HG02870 (cell line): ENCODE data around the gene SAMD4B.
"Not testable (repeated sequence)": the region's sequence is repeated elsewhere in the genome, so short reads cannot be mapped to it uniquely, and the experiment has no call there.

Experiments
- ATAC-seq: cut with Tn5 transposase; IDR thresholded peaks from one replicate; pipeline ENCODE4 v1.9.1; 2021; ENCODE audit warnings: mild to moderate bottlenecking, moderate library complexity; ENCODE audit not compliant: unreplicated experiment

SAMD4B gene

DNA sequence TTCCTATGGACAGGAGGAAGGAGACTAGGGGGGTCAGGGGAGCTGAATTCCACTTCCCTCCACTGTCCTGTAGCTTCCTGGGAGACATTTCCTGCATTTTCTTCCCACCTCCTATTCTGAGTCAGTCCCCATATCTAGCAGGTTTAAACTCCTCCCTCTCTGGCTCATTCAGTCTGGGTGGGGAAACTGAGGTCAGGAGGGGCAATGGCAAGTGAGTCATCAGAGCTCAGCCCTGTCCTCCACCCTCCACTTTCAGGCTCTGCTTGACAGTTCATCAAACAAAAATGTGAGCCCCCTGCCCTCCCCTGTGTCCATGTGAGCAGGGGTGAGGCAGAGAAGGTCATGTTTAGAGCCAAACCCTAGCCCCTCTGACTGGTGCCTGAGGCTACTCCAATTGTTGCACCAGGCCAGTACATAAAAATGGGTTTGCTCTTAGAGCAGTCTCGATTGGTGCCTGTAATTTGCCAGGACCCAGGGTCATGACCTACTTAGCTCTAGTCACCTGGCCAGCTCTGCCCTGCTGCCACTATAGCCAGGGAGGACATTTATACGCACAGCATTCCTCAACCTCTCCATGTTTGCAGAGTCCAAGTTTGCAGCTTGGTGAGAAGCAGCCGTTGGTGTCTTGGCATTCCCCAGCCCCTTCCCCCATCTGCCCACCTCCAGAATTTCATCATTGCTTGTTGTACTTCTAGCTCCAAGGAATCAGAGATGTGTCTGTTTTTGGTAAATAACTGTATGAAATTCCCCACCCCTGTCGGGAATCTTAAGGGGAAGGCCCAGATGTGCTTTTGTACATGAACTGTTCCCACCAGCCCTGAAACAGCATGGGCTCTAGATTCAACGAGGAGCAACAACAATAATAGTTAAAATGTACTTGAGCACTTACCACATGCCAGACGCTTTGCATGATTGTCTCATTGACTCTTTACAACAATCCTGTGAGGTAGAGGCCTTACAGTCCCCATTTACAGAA is 20.7 kb downstream of the SAMD4B start:
- ATAC-seq = no peak

DNA sequence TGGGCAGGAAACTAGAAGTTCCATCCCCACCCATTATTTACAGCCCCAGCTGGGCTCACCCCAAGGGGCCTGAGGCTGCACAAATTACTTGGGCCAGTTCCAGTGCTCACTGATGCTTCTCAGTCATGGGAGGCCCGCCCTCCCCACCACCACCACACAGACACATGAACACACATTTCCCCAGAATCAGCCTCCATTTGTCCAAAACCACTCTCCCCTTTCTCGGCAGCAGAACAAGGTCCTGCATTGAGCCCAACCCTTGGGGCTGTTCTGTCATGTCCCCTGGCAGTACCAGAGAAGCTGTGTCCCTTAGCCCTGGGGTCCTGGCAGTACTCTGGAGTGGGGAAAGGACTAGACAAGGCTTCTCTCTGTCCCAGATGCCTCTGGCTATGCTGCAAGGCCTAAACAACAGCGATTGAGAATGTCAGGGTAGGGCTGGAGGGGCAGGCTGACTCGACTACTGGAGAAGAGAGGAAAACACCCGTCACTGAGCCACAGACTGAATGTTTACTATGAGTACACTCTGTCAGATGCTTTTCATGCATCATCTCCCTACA is 21.8 kb downstream of the SAMD4B start:
- no peak for ATAC-seq

- no peak for ATAC-seq
Observed at GRCh38 chr19:39365531-39365930, 23.3 kb downstream of the SAMD4B start.

DNA sequence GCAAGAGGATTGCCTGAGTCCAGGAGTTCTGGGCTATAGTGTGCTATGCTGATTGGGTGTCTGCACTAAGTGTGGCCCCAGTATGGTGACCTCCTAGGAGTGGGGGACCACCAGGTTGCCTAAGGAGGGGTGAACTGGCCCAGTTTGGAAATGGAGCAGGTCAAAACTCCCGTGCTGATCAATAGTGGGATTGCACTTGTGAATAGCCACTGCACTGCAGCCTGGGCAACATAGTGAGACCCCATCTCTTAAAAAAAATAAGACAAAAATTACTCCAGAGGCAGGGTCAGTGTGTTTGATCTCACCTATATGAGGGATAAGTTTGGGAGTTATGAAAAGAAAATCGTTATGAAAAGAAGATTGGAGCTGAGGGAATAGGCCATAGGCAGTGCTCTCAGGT is 27.0 kb downstream of the SAMD4B start:
- no peak for ATAC-seq

DNA sequence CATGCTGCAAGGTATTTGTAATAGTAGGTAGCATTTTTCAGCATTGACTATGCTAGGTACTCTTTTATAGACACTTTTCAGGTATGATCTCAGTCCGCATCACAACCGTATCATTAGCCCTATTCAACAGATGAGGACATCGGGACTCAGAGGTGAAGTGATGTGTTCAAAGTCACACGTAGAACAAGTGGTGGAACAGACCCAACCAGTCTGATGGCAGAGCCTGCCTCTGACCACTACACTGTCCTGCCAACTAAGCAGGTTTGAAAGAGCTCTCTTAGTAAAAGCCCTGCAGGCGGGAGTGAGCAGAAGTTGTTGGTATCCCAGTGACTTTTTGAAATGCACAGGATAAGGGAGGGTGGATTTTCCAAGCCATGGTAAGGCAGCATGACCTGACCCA is 28.5 kb downstream of the SAMD4B start:
- no peak for ATAC-seq

DNA sequence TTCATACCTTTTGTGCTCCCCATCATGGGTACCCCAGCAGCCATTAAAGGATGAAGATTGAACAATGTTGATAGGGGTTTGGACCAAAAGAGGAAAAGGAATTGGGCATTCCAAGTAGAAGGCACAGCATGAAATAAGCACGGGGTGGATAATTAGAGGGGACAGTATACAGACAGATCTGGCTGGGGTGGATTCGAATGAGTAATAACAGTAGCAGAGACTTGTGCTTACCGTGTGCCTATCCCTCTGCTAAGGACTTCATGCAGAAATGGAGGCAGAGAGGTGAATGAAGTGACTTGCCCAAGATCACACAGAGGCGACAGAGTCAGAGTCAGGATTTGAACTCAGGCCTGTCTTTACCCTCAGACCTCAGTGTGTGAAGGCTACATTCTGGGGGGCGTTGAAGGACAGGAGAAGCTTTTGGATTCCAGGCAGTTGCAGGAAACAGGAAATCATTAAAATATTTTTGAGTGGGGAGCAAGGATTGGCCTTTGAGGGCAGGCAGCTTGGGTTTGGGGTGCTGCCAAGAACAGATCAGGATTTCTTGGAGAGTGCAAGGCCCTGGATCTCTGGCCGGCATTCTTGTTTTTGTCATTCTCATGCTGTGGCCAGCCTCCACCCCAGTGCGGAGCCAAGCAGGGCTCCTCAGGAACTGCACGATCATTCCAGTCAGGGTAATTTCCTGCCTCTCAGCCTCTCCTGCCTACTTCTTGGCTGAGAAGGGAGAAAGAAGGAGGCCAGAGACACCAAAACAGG is 30.0 kb downstream of the SAMD4B start:
- no peak for ATAC-seq

DNA sequence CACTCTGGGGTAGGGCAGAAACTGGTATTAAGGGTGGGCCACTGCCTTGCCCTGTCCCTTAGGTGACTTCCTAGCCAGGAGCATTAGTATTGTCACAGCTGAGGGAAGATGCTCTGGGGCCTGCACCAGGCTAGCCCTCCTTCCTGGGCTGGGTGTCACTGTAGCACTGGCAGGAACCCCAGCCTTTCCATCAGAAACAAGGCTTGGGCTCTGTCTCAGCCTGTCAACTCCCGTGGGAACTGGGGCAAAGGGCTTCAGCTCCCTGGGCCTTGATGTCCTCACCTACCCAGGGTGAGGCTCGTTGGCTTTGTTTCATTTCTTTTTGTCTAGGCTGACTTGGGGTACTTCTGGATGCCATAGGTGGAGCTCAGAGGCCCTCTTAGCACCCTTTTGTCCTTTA is 30.7 kb downstream of the SAMD4B start:
- ATAC-seq = no peak

GRCh38 chr19:39375929-39376328 is 33.7 kb downstream of the SAMD4B start:
- no peak for ATAC-seq

DNA sequence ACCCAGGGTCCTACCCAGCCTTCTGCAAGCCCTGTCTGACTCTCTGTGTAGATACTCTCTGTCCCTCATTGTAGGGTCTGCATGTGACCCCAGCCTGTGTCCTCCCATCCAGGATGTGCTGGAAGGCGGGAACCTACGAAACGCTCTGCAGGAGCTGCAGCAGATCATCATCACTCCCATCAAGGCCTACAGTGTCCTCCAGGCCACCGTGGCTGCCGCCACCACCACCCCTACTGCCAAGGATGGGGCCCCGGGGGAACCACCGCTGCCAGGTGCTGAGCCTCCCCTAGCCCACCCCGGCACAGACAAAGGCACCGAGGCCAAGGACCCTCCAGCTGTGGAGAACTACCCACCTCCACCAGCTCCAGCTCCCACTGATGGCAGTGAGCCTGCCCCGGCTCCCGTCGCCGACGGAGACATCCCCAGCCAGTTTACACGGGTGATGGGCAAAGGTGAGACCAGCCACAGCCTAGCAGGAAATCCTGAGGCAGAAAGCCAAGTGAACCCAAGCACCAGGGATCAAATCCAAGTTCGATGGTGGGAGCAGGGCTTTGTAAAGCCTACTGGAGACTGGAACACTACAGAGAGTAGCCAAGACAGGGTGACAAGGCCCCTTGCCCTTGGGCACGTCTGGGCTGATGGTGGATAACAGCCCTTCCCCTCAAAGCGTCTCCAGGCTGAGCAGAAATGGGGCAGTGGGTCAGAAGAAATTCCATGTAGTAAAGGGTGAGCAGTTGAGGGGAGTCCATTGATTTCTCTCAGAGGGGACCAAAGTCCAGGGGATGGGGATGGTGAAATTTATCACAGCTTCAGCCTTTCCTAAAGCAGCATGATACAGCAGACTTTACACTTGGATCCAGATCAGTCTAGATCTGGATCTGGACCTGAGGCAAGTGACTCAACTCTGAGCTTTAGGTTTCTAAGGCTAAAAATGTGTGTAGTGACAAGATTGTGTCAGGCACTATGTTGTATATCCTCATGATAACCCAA is 35.4 kb downstream of the SAMD4B start:
- no peak for ATAC-seq

DNA sequence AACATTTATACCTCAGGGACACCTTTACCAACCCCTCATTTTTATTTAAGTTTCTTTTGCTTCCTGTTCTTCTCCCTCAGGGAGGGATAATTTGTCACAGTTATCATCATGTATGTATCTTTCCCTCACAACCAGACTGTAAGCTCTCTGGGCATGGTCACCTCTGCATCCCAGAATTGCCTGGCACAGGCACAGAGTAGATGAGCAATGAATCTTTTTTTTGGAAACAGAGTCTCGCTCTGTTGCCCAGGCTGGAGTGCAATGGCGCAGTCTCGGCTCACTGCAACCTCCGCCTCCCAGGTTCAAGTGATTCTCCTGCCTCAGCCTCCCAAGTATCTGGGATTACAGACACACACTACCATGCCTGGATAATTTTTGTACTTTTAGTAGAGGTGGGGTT is 37.1 kb downstream of the SAMD4B start:
- ATAC-seq = not testable (repeated sequence)

DNA sequence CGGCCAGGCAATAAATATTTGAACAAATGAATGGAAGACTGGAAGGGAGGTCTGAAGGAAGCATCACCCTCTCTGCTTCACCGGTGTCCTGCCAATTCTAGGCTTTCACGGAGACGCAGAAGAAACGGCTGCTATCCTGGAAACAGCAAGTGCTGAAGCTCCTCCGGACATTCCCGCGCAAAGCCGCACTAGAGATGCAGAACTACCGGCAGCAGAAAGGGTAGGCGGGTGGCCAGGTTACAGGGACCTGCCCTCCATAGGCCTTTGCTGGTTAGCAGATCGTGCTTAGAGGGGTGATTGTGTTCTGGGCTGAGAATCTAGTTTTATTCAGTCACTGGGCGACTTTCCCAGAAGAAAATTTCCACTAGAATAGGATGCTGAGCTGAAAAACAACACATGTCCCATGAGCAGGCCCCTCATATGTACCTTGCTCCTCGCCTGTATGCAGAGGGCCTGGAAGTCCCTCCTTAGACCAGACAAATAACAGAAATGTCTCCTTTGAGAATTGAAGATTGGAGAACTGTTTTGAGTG is 37.7 kb downstream of the SAMD4B start:
- ATAC-seq = no peak

DNA sequence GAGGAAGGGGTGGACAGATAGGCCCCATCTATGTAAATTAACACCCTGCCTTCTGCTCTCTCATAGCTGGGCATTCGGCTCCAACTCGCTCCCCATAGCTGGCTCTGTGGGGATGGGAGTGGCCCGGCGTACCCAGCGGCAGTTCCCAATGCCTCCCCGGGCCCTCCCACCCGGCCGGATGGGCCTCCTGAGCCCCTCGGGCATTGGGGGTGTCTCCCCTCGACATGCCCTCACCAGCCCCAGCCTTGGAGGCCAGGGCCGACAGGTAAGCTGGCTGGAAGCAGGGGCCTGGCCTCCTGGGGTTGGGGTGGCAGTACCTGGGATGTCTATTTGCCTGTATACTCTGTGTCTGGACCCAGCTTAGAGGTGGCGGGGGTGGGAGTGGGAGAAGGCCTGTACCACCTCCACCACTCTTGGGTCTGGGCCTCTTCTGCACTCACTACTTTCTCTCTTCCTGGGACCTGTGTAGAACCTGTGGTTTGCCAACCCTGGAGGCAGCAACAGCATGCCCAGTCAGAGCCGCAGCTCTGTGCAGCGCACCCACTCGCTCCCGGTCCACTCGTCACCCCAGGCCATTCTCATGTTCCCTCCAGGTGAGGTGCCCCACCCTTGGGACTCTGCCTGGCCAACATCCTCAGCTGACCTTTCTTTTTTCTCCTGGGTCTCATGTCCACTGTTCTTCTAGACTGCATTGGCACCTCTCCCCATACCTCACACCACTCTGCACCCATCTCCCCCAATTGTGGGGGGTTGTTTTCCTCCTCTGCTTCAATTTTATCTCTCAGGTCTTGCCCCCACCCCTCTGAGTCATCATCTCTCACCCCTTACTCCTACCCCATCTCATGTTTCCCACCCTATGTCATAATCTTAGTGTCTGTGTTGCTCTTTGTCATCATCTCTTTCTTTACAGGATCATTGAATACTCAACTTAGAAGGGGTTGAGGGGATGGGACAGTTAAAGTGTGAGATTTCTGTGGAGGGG is 38.6 kb downstream of the SAMD4B start:
- no peak for ATAC-seq

GRCh38 chr19:39381910-39382611 is 39.8 kb downstream of the SAMD4B start:
- no peak for ATAC-seq

DNA sequence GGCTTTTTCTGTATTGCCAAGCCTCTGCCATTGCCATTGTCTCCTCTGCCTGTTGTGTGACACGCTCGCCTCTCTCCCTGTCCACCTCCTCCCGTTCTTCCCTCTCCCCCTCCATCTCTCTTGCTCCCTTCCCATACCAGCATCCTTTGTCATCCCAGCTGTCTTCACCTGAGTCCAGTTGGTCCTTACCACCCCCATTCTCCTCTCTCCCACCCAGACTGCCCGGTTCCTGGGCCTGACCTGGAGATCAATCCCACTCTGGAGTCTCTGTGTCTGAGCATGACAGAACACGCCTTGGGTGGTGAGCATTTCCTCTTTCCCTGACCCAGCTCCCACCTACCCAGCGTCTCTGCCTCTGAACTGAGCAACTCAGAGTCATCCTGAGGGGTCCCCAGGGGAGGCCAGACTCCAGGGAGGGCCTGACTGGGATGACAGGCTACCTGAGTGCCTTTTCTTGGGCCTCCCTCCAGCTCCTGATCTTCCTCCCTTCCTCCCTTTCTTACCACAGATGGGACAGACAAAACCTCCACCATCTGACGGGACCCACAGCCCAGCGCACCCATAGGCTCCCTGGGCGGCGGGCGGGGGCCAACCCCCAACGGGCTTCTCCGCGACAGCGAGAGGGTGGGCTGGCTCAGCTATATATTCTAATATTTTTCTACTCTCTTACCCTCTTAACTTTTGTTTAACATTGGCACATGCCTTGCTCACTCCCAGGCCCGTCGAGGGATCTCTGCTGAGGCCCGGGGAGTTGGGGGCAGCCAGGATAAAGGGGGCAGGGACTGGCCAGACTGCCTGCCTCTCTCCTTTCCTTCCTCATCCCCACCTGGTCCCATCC is 41.0 kb downstream of the SAMD4B start:
- ATAC-seq = no peak

GRCh38 chr19:39384839-39385568 is 42.8 kb downstream of the SAMD4B start:
- ATAC-seq = no peak

DNA sequence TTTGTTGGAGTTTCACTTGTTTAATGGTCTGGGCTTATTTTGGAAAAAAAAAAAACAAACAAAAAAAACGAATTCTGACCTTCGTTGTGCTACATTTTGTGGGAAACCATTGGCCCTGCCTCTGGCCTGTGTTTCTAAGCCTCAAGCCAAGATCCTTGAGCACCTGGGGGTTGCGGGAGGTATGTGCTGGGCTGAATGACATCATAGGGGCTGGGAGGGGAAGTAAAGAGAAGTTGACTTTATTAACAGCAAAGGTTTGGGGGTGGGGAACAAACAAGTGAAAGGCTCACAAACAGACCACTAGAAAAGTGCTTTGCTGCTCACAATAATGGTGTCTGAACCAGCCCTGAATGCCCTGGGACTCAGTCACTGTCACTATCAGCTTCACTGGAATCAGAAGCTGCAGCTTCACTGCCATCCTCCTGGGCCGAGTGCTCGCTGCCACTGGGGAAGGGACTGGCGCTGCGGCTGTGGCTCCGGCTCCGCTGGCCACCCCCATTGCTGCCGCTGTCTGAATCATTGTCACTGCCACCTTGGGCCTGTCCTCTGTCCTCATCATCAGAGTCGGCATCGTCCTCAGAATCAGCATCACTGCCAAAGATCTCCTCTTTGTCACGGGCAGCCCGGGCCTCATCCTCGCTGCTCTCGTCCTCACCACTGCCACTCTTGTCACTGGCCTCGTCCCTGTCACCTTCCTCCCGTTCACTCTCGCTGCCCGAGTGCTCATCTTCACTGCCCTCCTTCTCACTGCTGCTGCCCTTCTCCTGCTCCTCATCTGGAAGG is 43.6 kb downstream of the SAMD4B start:
- no peak for ATAC-seq
